ENCODE results near the gene CCDC138.

DNA sequence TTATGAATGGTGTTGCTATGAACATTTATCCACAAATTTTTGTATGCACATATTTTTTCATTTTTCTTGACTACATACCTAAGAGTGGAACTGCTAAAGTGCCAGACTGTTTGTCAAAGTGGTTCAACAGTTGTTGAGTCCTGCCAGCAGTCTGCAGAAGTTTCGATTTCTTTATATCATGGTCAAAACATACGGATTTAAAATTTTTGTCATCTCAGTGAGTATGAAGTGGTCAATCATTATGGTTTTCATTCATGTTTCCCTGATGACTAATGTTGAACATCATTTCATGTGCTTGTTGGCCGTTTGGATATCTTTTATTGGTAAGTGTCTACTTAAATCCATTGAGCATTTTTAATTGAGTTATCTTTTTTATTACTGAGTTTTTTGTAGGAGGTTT is 39.2 kb downstream of the CCDC138 start:
- TF ChIP-seq, protein P1, sequence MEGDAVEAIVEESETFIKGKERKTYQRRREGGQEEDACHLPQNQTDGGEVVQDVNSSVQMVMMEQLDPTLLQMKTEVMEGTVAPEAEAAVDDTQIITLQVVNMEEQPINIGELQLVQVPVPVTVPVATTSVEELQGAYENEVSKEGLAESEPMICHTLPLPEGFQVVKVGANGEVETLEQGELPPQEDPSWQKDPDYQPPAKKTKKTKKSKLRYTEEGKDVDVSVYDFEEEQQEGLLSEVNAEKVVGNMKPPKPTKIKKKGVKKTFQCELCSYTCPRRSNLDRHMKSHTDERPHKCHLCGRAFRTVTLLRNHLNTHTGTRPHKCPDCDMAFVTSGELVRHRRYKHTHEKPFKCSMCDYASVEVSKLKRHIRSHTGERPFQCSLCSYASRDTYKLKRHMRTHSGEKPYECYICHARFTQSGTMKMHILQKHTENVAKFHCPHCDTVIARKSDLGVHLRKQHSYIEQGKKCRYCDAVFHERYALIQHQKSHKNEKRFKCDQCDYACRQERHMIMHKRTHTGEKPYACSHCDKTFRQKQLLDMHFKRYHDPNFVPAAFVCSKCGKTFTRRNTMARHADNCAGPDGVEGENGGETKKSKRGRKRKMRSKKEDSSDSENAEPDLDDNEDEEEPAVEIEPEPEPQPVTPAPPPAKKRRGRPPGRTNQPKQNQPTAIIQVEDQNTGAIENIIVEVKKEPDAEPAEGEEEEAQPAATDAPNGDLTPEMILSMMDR (IDR thresholded peaks at IDR 0.05): no peak
- TF ChIP-seq POLR2A (IDR thresholded peaks at IDR 0.05): no peak
